H9 (cell line): ENCODE data around the gene BANF1. TPM values are rescaled to one million over a fixed set of nuclear protein-coding genes. Genes with fewer than 3 reads are reported as not detected.

Source experiments
- DNase-seq: peaks from one replicate; pipeline ENCODE4 v3.0.0-alpha.2; 2017
- H2AFZ ChIP-seq: one replicate; pipeline ENCODE4 v1.6.1; 2013; ENCODE audit warnings: mild to moderate bottlenecking, low read length, control low read depth, moderate library complexity
- H2AK5ac ChIP-seq: 2 replicates; pipeline ENCODE4 v1.6.1; 2013; ENCODE audit warnings: low read length, control low read depth, mixed read lengths; ENCODE audit not compliant: insufficient read length
- H2BK120ac ChIP-seq: one replicate; pipeline ENCODE4 v1.6.1; 2013; ENCODE audit warnings: low read depth, mild to moderate bottlenecking, low read length, control low read depth, inconsistent platforms; ENCODE audit not compliant: poor library complexity, severe bottlenecking
- H2BK12ac ChIP-seq: 2 replicates; pipeline ENCODE4 v1.6.1; 2013; ENCODE audit warnings: low read length, control low read depth, mixed read lengths, low read depth; ENCODE audit not compliant: insufficient read length
- H2BK15ac ChIP-seq: 2 replicates; pipeline ENCODE4 v1.6.1; 2013; ENCODE audit warnings: low read depth, low read length, control low read depth
- H2BK20ac ChIP-seq: one replicate; pipeline ENCODE4 v1.6.1; 2013; ENCODE audit warnings: low read depth, mild to moderate bottlenecking, low read length, control low read depth, inconsistent platforms; ENCODE audit not compliant: poor library complexity, severe bottlenecking
- H2BK5ac ChIP-seq: 2 replicates; pipeline ENCODE4 v1.6.1; 2013; ENCODE audit warnings: low read length, control low read depth, mixed read lengths; ENCODE audit not compliant: insufficient read length
- H3K14ac ChIP-seq: 2 replicates; pipeline ENCODE4 v1.6.1; 2013; ENCODE audit warnings: low read length, control low read depth; ENCODE audit not compliant: insufficient read depth
- H3K18ac ChIP-seq: 2 replicates; pipeline ENCODE4 v1.6.1; 2013; ENCODE audit warnings: low read depth, mild to moderate bottlenecking, mixed read lengths, low read length, control low read depth; ENCODE audit not compliant: insufficient read length
- H3K23ac ChIP-seq: 2 replicates; pipeline ENCODE4 v1.6.1; 2013; ENCODE audit warnings: low read length, control low read depth, mixed read lengths, low read depth; ENCODE audit not compliant: insufficient read length
- H3K23me2 ChIP-seq: 2 replicates; pipeline ENCODE4 v1.6.1; 2013; ENCODE audit warnings: low read depth, mild to moderate bottlenecking, mixed read lengths, low read length, control low read depth; ENCODE audit not compliant: insufficient read length, poor library complexity, severe bottlenecking
- H3K27ac ChIP-seq: 2 replicates; pipeline ENCODE4 v1.5.1; 2013; ENCODE audit warnings: low read length, control low read depth, mixed read lengths, low read depth; ENCODE audit not compliant: insufficient read length
- H3K27me3 ChIP-seq: 2 replicates; pipeline ENCODE4 v1.6.1; 2013; ENCODE audit warnings: low read length, control low read depth, inconsistent platforms; ENCODE audit not compliant: insufficient read depth
- H3K4ac ChIP-seq: 2 replicates; pipeline ENCODE4 v1.6.1; 2013; ENCODE audit warnings: low read depth, mild to moderate bottlenecking, control low read depth, inconsistent platforms, low read length, moderate library complexity
- H3K4me1 ChIP-seq: 2 replicates; pipeline ENCODE4 v1.6.1; 2013; ENCODE audit warnings: low read length, control low read depth, inconsistent platforms; ENCODE audit not compliant: insufficient read depth
- H3K4me2 ChIP-seq: 2 replicates; pipeline ENCODE4 v1.6.1; 2013; ENCODE audit warnings: low read length, control low read depth, mixed read lengths; ENCODE audit not compliant: insufficient read length, insufficient read depth
- H3K56ac ChIP-seq: 2 replicates; pipeline ENCODE4 v1.6.1; 2013; ENCODE audit warnings: low read depth, mild to moderate bottlenecking, mixed read lengths, low read length, control low read depth; ENCODE audit not compliant: insufficient read length
- H3K79me1 ChIP-seq: 2 replicates; pipeline ENCODE4 v1.6.1; 2013; ENCODE audit warnings: low read depth, mild to moderate bottlenecking, moderate library complexity, low read length, control low read depth, inconsistent platforms; ENCODE audit not compliant: insufficient read depth, poor library complexity, severe bottlenecking
- H3K79me2 ChIP-seq: 2 replicates; pipeline ENCODE4 v1.6.1; 2013; ENCODE audit warnings: low read length, control low read depth, inconsistent platforms; ENCODE audit not compliant: insufficient read depth
- H3K9ac ChIP-seq: 2 replicates; pipeline ENCODE4 v1.6.1; 2013; ENCODE audit warnings: low read length, control low read depth, mixed read lengths; ENCODE audit not compliant: insufficient read length; ENCODE audit errors: extremely low read depth
- H3K9me3 ChIP-seq: one replicate; pipeline ENCODE4 v1.6.1; 2013; ENCODE audit warnings: low read depth, low read length, inconsistent platforms; ENCODE audit not compliant: control insufficient read depth
- H3T11ph ChIP-seq: one replicate; pipeline ENCODE4 v1.6.1; 2013; ENCODE audit warnings: mild to moderate bottlenecking, low read length, control low read depth, inconsistent platforms
- H4K20me1 ChIP-seq: one replicate; pipeline ENCODE4 v1.6.1; 2013; ENCODE audit not compliant: control insufficient read depth, insufficient read length, insufficient read depth
- H4K5ac ChIP-seq: 2 replicates; pipeline ENCODE4 v1.6.1; 2013; ENCODE audit warnings: low read depth, mild to moderate bottlenecking, mixed read lengths, low read length, control low read depth; ENCODE audit not compliant: insufficient read length
- H4K8ac ChIP-seq: replicated peaks from 2 replicates; pipeline ENCODE4 v1.6.1; 2013; ENCODE audit warnings: low read length, control low read depth, mixed read lengths, low read depth; ENCODE audit not compliant: insufficient read length
- H4K91ac ChIP-seq: 2 replicates; pipeline ENCODE4 v1.6.1; 2013; ENCODE audit warnings: low read depth, mild to moderate bottlenecking, moderate library complexity, mixed read lengths, low read length, control low read depth; ENCODE audit not compliant: insufficient read length
- H3K27ac Mint-ChIP-seq, 3 experiments: 2 replicates in 2 of 3; 3 replicates in 1 of 3; pipeline ENCODE4 v1.8.0; 2020 to 2021; ENCODE audit warnings: mixed read lengths in 3 of 3, mild to moderate bottlenecking in 1 of 3, moderate library complexity in 1 of 3
- H3K27me3 Mint-ChIP-seq: 2 replicates; pipeline ENCODE4 v1.8.0; 2021; ENCODE audit warnings: low read depth, mild to moderate bottlenecking, moderate library complexity, mixed read lengths
- H3K36me3 Mint-ChIP-seq, 3 experiments: 2 replicates in 2 of 3; 3 replicates in 1 of 3; pipeline ENCODE4 v1.8.0; 2020 to 2021; ENCODE audit warnings: low read depth in 3 of 3, mixed read lengths in 3 of 3; ENCODE audit not compliant: insufficient read depth in 1 of 3
- H3K4me1 Mint-ChIP-seq, 2 experiments: 2 replicates each; pipeline ENCODE4 v1.8.0; 2020; ENCODE audit warnings: mixed read lengths in 2 of 2
- H3K4me3 Mint-ChIP-seq, 2 experiments: 2 replicates in 1 of 2; 3 replicates in 1 of 2; pipeline ENCODE4 v1.8.0; 2020 to 2021; ENCODE audit warnings: mild to moderate bottlenecking in 2 of 2, mixed read lengths in 2 of 2, moderate library complexity in 1 of 2
- H3K9me3 Mint-ChIP-seq, 2 experiments: 2 replicates in 1 of 2; 3 replicates in 1 of 2; pipeline ENCODE4 v1.8.0; 2020; ENCODE audit warnings: mild to moderate bottlenecking in 2 of 2, mixed read lengths in 2 of 2, moderate library complexity in 1 of 2
- CTCF ChIP-seq: fragments of 200-600 bp; sonication (generic); conservative IDR thresholded peaks from 3 replicates; pipeline ENCODE4 v1.8.0; 2021; ENCODE audit warnings: antibody characterized with exemption, mild to moderate bottlenecking
- WGBS: extraction: QIAGEN DNeasy Blood & Tissue Kit; methylation state at CpG from one replicate; pipeline ENCODE4 v1.1.7; 2013; ENCODE audit warnings: missing lambda C conversion rate, low lambda C conversion rate, mixed read lengths; ENCODE audit not compliant: insufficient read length; ENCODE audit errors: extremely low coverage; 5-methylcytosine and 5-hydroxymethylcytosine counted together
- total RNA-seq: library from RNA; stranded (reverse); gene quantifications from 2 replicates; pipeline ENCODE4 v1.2.1, GENCODE V29; 2021

BANF1 gene
- total RNA-seq, 1 experiment from 2014 or later, result 346 TPM

GRCh38 chr11:65992056-65992455 is 10.2 kb upstream of the BANF1 start:
- Histone ChIP-seq H3K27me3 (no peaks in the 10 kb centered on the region), H3K18ac (no peak overlapping the region), H3K14ac (no peak overlapping the region), H3T11ph (no peak overlapping the region), H2AK5ac (no peak overlapping the region), H3K9ac (no peak overlapping the region), H4K91ac (no peak overlapping the region), H3K27ac (no peak overlapping the region), H3K4ac (no peak overlapping the region), H2BK15ac (no peak overlapping the region), H2BK5ac (no peak overlapping the region), H4K20me1 (no peaks in the 10 kb centered on the region), H3K4me2 (no peak overlapping the region), H3K23me2 (no peaks in the 10 kb centered on the region), H2BK12ac (no peak overlapping the region), H4K8ac (no peak overlapping the region), H4K5ac (no peak overlapping the region), H3K79me2 (no peaks in the 10 kb centered on the region), H3K23ac (no peak overlapping the region), H3K79me1 (no peaks in the 10 kb centered on the region), H3K56ac (no peak overlapping the region), H3K4me1 (no peaks in the 10 kb centered on the region), H3K9me3 (no peaks in the 10 kb centered on the region), H2BK120ac (no peak overlapping the region), H2BK20ac (no peak overlapping the region), H2AFZ (no peak overlapping the region)
- Mint-ChIP-seq H3K27me3 (no peaks in the 10 kb centered on the region; the same call in 1 of the 2 replicates), H3K36me3 (peaks cover 3 to 15% (median 5%) of the 10 kb centered on the region in 3 experiments; a peak in 5 of 7 replicates), H3K4me1 (peaks cover 0 to 2% of the 10 kb centered on the region in 2 experiments; a peak in 1 of 4 replicates), H3K9me3 (no peaks in the 10 kb centered on the region), H3K27ac (peak overlapping the region in 2 of 3 experiments; percentile 49 to 65; a peak in 2 of 7 replicates), H3K4me3 (no peak overlapping the region)
- TF ChIP-seq CTCF, result no peak
- DNase-seq, result no peak
- no CpG with 5 or more reads among the region's 5 CpGs for WGBS
